Measurements from ENCODE around the gene IPO11. TPM values are rescaled to one million over a fixed set of nuclear protein-coding genes. Genes with fewer than 3 reads are reported as not detected.
"Not testable (repeated sequence)": the region's sequence is repeated elsewhere in the genome, so short reads cannot be mapped to it uniquely, and the experiment has no call there.

The IPO11 gene
- total RNA-seq, 1 donor from 2014 or later: 30.3 TPM

DNA sequence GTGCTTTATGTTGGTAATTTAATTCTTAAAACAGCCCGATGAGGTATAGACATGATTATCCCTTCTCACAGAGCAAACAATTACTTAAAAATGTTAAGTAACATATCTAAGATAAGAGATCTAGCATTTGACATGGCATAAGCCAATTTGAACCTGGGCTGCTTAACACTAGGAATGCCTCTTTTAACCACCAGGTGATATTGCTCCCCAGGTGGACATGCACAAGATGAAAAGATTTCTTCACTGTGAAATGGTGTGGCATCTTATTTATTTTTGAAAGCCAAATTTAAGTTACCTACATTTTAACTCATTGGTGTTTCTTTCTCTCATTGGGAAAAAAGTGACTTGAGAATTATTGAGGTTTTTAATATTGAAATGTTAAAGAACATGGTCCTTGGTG is 150.3 kb downstream of the IPO11 start:
- no peaks in the 10 kb centered on the region for H3K9me3 ChIP-seq (ENCODE audit: control insufficient read depth in 3 of 3, low read length in 3 of 3)
- no peak overlapping the region for H3K27ac ChIP-seq (ENCODE audit: low read depth, low read length)
- no peaks in the 10 kb centered on the region for H3K27me3 ChIP-seq (ENCODE audit: control insufficient read depth in 3 of 3, insufficient read depth in 3 of 3, low read length in 3 of 3)
- no peak overlapping the region for H3K9ac ChIP-seq (ENCODE audit: low read depth in 1 of 3, low read length in 3 of 3)
- no peak overlapping the region for H3K4me3 ChIP-seq (ENCODE audit: low read length in 3 of 3)
- no peaks in the 10 kb centered on the region for H3K4me1 ChIP-seq (ENCODE audit: control insufficient read depth in 3 of 3, insufficient read depth in 3 of 3, low read length in 3 of 3)
- peaks cover 2 to 10% (median 2%) of the 10 kb centered on the region in 3 donors for H3K36me3 ChIP-seq (ENCODE audit: control insufficient read depth in 3 of 3, insufficient read depth in 3 of 3, low read length in 3 of 3)

DNA sequence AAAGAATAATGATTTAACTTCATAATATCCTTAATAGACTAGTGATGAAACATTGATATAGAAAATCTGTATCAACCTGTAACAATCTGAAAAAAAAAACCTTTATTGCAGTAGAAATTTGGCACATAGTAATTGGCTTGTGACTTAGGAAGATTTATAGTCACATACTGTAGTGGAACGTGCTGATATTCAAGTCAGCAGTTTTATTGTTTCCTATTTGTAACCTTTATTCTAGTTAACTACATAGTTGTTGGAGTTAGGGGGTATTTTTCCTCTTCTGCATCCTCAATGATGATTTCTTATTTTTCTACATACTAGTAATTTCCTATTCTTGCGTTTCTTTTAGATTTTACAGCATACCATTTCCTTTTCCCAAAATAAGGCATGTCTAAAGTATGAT is 151.5 kb downstream of the IPO11 start:
- Histone ChIP-seq H3K9me3 (ENCODE audit: control insufficient read depth in 3 of 3, low read length in 3 of 3) (no peaks in the 10 kb centered on the region), H3K36me3 (ENCODE audit: control insufficient read depth in 3 of 3, insufficient read depth in 3 of 3, low read length in 3 of 3) (peaks cover 2 to 9% (median 2%) of the 10 kb centered on the region in 3 donors)

DNA sequence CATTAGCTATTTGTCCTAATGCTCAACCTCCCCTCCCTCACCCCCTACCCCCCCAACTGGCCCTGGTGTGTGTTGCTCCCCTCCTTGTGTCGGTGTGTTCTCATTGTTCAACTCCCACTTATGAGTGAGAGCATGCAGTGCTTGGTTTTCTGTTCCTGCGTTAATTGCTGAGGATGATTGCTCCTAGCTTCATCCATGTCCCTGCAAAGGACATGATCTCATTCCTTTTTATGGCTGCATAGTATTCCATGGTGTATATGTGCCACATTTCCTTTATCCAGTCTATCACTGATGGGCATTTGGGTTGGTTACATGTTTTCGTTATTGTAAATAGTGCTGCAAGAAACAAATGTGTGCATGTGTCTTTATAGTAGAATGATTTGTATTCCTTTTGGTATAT is 153.2 kb downstream of the IPO11 start:
- not testable (repeated sequence) for H3K9me3 ChIP-seq (ENCODE audit: control insufficient read depth in 3 of 3, low read length in 3 of 3); H3K27me3 ChIP-seq (ENCODE audit: control insufficient read depth in 3 of 3, insufficient read depth in 3 of 3, low read length in 3 of 3); H3K36me3 ChIP-seq (ENCODE audit: control insufficient read depth in 3 of 3, insufficient read depth in 3 of 3, low read length in 3 of 3); H3K4me3 ChIP-seq (ENCODE audit: low read length in 3 of 3); H3K4me1 ChIP-seq (ENCODE audit: control insufficient read depth in 3 of 3, insufficient read depth in 3 of 3, low read length in 3 of 3); H3K9ac ChIP-seq (ENCODE audit: low read depth in 1 of 3, low read length in 3 of 3); H3K27ac ChIP-seq (ENCODE audit: low read depth, low read length)

More for the DNA sequence above, 151.5 kb downstream of the IPO11 start:
- no peak overlapping the region for H3K9ac ChIP-seq (ENCODE audit: low read depth in 1 of 3, low read length in 3 of 3)
- H3K4me1 ChIP-seq (ENCODE audit: control insufficient read depth in 3 of 3, insufficient read depth in 3 of 3, low read length in 3 of 3): no peaks in the 10 kb centered on the region
- no peak overlapping the region for H3K27ac ChIP-seq (ENCODE audit: low read depth, low read length)
- no peak overlapping the region for H3K4me3 ChIP-seq (ENCODE audit: low read length in 3 of 3)
- no peaks in the 10 kb centered on the region for H3K27me3 ChIP-seq (ENCODE audit: control insufficient read depth in 3 of 3, insufficient read depth in 3 of 3, low read length in 3 of 3)

- H3K4me1 ChIP-seq (ENCODE audit: control insufficient read depth in 3 of 3, insufficient read depth in 3 of 3, low read length in 3 of 3): no peaks in the 10 kb centered on the region
- peaks cover 0 to 3% (median 2%) of the 10 kb centered on the region in 3 donors for H3K36me3 ChIP-seq (ENCODE audit: control insufficient read depth in 3 of 3, insufficient read depth in 3 of 3, low read length in 3 of 3)
- H3K9ac ChIP-seq (ENCODE audit: low read depth in 1 of 3, low read length in 3 of 3): no peak overlapping the region
These were observed 155.6 kb downstream of the IPO11 start for GRCh38 chr5:62568143-62568542.

GRCh38 chr5:62568800-62569432 is 156.4 kb downstream of the IPO11 start:
- Histone ChIP-seq H3K27me3 (ENCODE audit: control insufficient read depth in 3 of 3, insufficient read depth in 3 of 3, low read length in 3 of 3) (no peaks in the 10 kb centered on the region), H3K9me3 (ENCODE audit: control insufficient read depth in 3 of 3, low read length in 3 of 3) (no peaks in the 10 kb centered on the region), H3K27ac (ENCODE audit: low read depth, low read length) (no peak overlapping the region)

More at GRCh38 chr5:62568143-62568542, 155.6 kb downstream of the IPO11 start:
- Histone ChIP-seq H3K27ac (ENCODE audit: low read depth, low read length) (no peak overlapping the region), H3K9me3 (ENCODE audit: control insufficient read depth in 3 of 3, low read length in 3 of 3) (no peaks in the 10 kb centered on the region), H3K4me3 (ENCODE audit: low read length in 3 of 3) (no peak overlapping the region), H3K27me3 (ENCODE audit: control insufficient read depth in 3 of 3, insufficient read depth in 3 of 3, low read length in 3 of 3) (no peaks in the 10 kb centered on the region)

GRCh38 chr5:62569470-62569869 is 156.9 kb downstream of the IPO11 start:
- H3K4me1 ChIP-seq (ENCODE audit: control insufficient read depth in 3 of 3, insufficient read depth in 3 of 3, low read length in 3 of 3): no peaks in the 10 kb centered on the region
- no peak overlapping the region for H3K27ac ChIP-seq (ENCODE audit: low read depth, low read length)
- H3K9ac ChIP-seq (ENCODE audit: low read depth in 1 of 3, low read length in 3 of 3): no peak overlapping the region
- peaks cover 0 to 3% (median 2%) of the 10 kb centered on the region in 3 donors for H3K36me3 ChIP-seq (ENCODE audit: control insufficient read depth in 3 of 3, insufficient read depth in 3 of 3, low read length in 3 of 3)
- no peaks in the 10 kb centered on the region for H3K9me3 ChIP-seq (ENCODE audit: control insufficient read depth in 3 of 3, low read length in 3 of 3)
- H3K4me3 ChIP-seq (ENCODE audit: low read length in 3 of 3): no peak overlapping the region
- no peaks in the 10 kb centered on the region for H3K27me3 ChIP-seq (ENCODE audit: control insufficient read depth in 3 of 3, insufficient read depth in 3 of 3, low read length in 3 of 3)

More at GRCh38 chr5:62568800-62569432, 156.4 kb downstream of the IPO11 start:
- Histone ChIP-seq H3K36me3 (ENCODE audit: control insufficient read depth in 3 of 3, insufficient read depth in 3 of 3, low read length in 3 of 3) (peaks cover 0 to 3% (median 2%) of the 10 kb centered on the region in 3 donors), H3K4me1 (ENCODE audit: control insufficient read depth in 3 of 3, insufficient read depth in 3 of 3, low read length in 3 of 3) (no peaks in the 10 kb centered on the region), H3K9ac (ENCODE audit: low read depth in 1 of 3, low read length in 3 of 3) (no peak overlapping the region), H3K4me3 (ENCODE audit: low read length in 3 of 3) (no peak overlapping the region)

- Histone ChIP-seq H3K36me3 (ENCODE audit: control insufficient read depth in 3 of 3, insufficient read depth in 3 of 3, low read length in 3 of 3) (peaks cover 0 to 2% (median 0%) of the 10 kb centered on the region in 3 donors), H3K4me3 (ENCODE audit: low read length in 3 of 3) (no peak overlapping the region)
These were observed 160.5 kb downstream of the IPO11 start for GRCh38 chr5:62572918-62573514.

GRCh38 chr5:62574599-62574998 is 162.0 kb downstream of the IPO11 start:
- Histone ChIP-seq H3K9ac (ENCODE audit: low read depth in 1 of 3, low read length in 3 of 3) (no peak overlapping the region), H3K4me1 (ENCODE audit: control insufficient read depth in 3 of 3, insufficient read depth in 3 of 3, low read length in 3 of 3) (no peaks in the 10 kb centered on the region), H3K9me3 (ENCODE audit: control insufficient read depth in 3 of 3, low read length in 3 of 3) (no peaks in the 10 kb centered on the region), H3K27ac (ENCODE audit: low read depth, low read length) (no peak overlapping the region), H3K4me3 (ENCODE audit: low read length in 3 of 3) (no peak overlapping the region), H3K36me3 (ENCODE audit: control insufficient read depth in 3 of 3, insufficient read depth in 3 of 3, low read length in 3 of 3) (peaks cover 0 to 2% (median 0%) of the 10 kb centered on the region in 3 donors), H3K27me3 (ENCODE audit: control insufficient read depth in 3 of 3, insufficient read depth in 3 of 3, low read length in 3 of 3) (no peaks in the 10 kb centered on the region)

More at GRCh38 chr5:62572918-62573514, 160.5 kb downstream of the IPO11 start:
- no peak overlapping the region for H3K9ac ChIP-seq (ENCODE audit: low read depth in 1 of 3, low read length in 3 of 3)
- no peaks in the 10 kb centered on the region for H3K9me3 ChIP-seq (ENCODE audit: control insufficient read depth in 3 of 3, low read length in 3 of 3)
- no peaks in the 10 kb centered on the region for H3K4me1 ChIP-seq (ENCODE audit: control insufficient read depth in 3 of 3, insufficient read depth in 3 of 3, low read length in 3 of 3)
- H3K27me3 ChIP-seq (ENCODE audit: control insufficient read depth in 3 of 3, insufficient read depth in 3 of 3, low read length in 3 of 3): no peaks in the 10 kb centered on the region
- no peak overlapping the region for H3K27ac ChIP-seq (ENCODE audit: low read depth, low read length)

- H3K27ac ChIP-seq (ENCODE audit: low read depth, low read length): no peak overlapping the region
- no peak overlapping the region for H3K9ac ChIP-seq (ENCODE audit: low read depth in 1 of 3, low read length in 3 of 3)
- H3K27me3 ChIP-seq (ENCODE audit: control insufficient read depth in 3 of 3, insufficient read depth in 3 of 3, low read length in 3 of 3): no peaks in the 10 kb centered on the region
- H3K4me1 ChIP-seq (ENCODE audit: control insufficient read depth in 3 of 3, insufficient read depth in 3 of 3, low read length in 3 of 3): no peaks in the 10 kb centered on the region
- H3K36me3 ChIP-seq (ENCODE audit: control insufficient read depth in 3 of 3, insufficient read depth in 3 of 3, low read length in 3 of 3): peaks cover 0 to 2% (median 0%) of the 10 kb centered on the region in 3 donors
- H3K9me3 ChIP-seq (ENCODE audit: control insufficient read depth in 3 of 3, low read length in 3 of 3): no peaks in the 10 kb centered on the region
- H3K4me3 ChIP-seq (ENCODE audit: low read length in 3 of 3): no peak overlapping the region
These were observed 162.5 kb downstream of the IPO11 start for GRCh38 chr5:62575066-62575465.

- Histone ChIP-seq H3K27me3 (ENCODE audit: control insufficient read depth in 3 of 3, insufficient read depth in 3 of 3, low read length in 3 of 3) (no peaks in the 10 kb centered on the region), H3K4me1 (ENCODE audit: control insufficient read depth in 3 of 3, insufficient read depth in 3 of 3, low read length in 3 of 3) (no peaks in the 10 kb centered on the region), H3K27ac (ENCODE audit: low read depth, low read length) (no peak overlapping the region)
These were observed 162.9 kb downstream of the IPO11 start for GRCh38 chr5:62575489-62575888.

More at GRCh38 chr5:62575489-62575888, 162.9 kb downstream of the IPO11 start:
- H3K9me3 ChIP-seq (ENCODE audit: control insufficient read depth in 3 of 3, low read length in 3 of 3): no peaks in the 10 kb centered on the region
- peaks cover 0 to 2% (median 0%) of the 10 kb centered on the region in 3 donors for H3K36me3 ChIP-seq (ENCODE audit: control insufficient read depth in 3 of 3, insufficient read depth in 3 of 3, low read length in 3 of 3)
- H3K9ac ChIP-seq (ENCODE audit: low read depth in 1 of 3, low read length in 3 of 3): no peak overlapping the region
- H3K4me3 ChIP-seq (ENCODE audit: low read length in 3 of 3): no peak overlapping the region
